SK-N-SH treated with all-trans-retinoic acid at 6 μM for 48 hours (cell line): ENCODE data around the gene KCNMA1.

ENCODE experiments used
- ARNTL ChIP-seq: fragments of 450-650 bp; formaldehyde crosslinking; IDR thresholded peaks from 2 replicates; pipeline ENCODE4 v1.5.0; 2020; ENCODE audit warnings: low read depth, mild to moderate bottlenecking, moderate library complexity, borderline replicate concordance
- GLIS3 ChIP-seq: fragments of 250-450 bp; sonication (Bioruptor Pico); IDR thresholded peaks from 2 replicates; pipeline ENCODE4 v1.5.0; 2020; ENCODE audit warnings: mild to moderate bottlenecking, moderate library complexity
- POU6F1 ChIP-seq: fragments of 250-450 bp; sonication (Bioruptor Pico); IDR thresholded peaks from 2 replicates; pipeline ENCODE4 v1.8.0; 2021; ENCODE audit warnings: low read depth, mild to moderate bottlenecking, moderate library complexity, borderline replicate concordance
- ZC3H10 ChIP-seq: fragments of 250-450 bp; sonication (Bioruptor Pico); IDR thresholded peaks from 2 replicates; pipeline ENCODE4 v1.5.1; 2021; ENCODE audit warnings: mild to moderate bottlenecking, moderate library complexity
- ZFP3 ChIP-seq: fragments of 250-450 bp; sonication (Bioruptor Pico); IDR thresholded peaks from 2 replicates; pipeline ENCODE4 v1.5.0; 2020; ENCODE audit warnings: mild to moderate bottlenecking, moderate library complexity
- ZFP30 ChIP-seq: fragments of 450-650 bp; formaldehyde crosslinking; IDR thresholded peaks from 2 replicates; pipeline ENCODE4 v1.5.0; 2022; ENCODE audit warnings: mild to moderate bottlenecking, moderate library complexity
- ZNF565 ChIP-seq: fragments of 450-650 bp; formaldehyde crosslinking; conservative IDR thresholded peaks from 2 replicates; pipeline ENCODE4 v1.5.0; 2020; ENCODE audit warnings: low read depth, mild to moderate bottlenecking, moderate library complexity

GRCh38 chr10:77458986-77459590 is 178.5 kb downstream of the KCNMA1 start:
- no peak for TF ChIP-seq ZC3H10 (CRISPR knock-in tag)
- TF ChIP-seq ZNF565 (CRISPR knock-in tag), result no peak
- no peak for TF ChIP-seq ZFP3 (CRISPR knock-in tag)
- TF ChIP-seq ZFP30 (CRISPR knock-in tag), result no peak
- no peak for TF ChIP-seq POU6F1 (CRISPR knock-in tag)
- no peak for TF ChIP-seq ARNTL
- no peak for TF ChIP-seq GLIS3
